ENCODE data around the gene PCDH12.
A peak's percentile ranks its signal among the peaks of the same experiment; 100 is the strongest.

The PCDH12 gene

GRCh38 chr5:141978389-141978788, 20.4 kb upstream of the PCDH12 start:
- H3K4me3 Mint-ChIP-seq = no peak overlapping the region
- H3K27me3 Mint-ChIP-seq = no peaks in the 10 kb centered on the region
- ATAC-seq (ENCODE audit: low read depth) = no peak
- peaks cover 10% of the 10 kb centered on the region for H3K4me1 Mint-ChIP-seq
- no peak for DNase-seq (ENCODE audit: low spot score in 2 of 2)
- no peaks in the 10 kb centered on the region for H3K9me3 Mint-ChIP-seq
- H3K27ac Mint-ChIP-seq = no peak overlapping the region
- H3K36me3 Mint-ChIP-seq = peaks cover 29% of the 10 kb centered on the region

GRCh38 chr5:141976176-141976575, 18.2 kb upstream of the PCDH12 start:
- no peaks in the 10 kb centered on the region for H3K27me3 Mint-ChIP-seq
- no peak for ATAC-seq (ENCODE audit: low read depth)

GRCh38 chr5:141973871-141974595, 16.0 kb upstream of the PCDH12 start:
- no peaks in the 10 kb centered on the region for H3K9me3 Mint-ChIP-seq
- peaks cover 17% of the 10 kb centered on the region for H3K36me3 Mint-ChIP-seq
- DNase-seq (ENCODE audit: low spot score in 2 of 2) (no peak), ATAC-seq (ENCODE audit: low read depth) (no peak)
- H3K4me3 Mint-ChIP-seq = no peak overlapping the region
- H3K27me3 Mint-ChIP-seq = no peaks in the 10 kb centered on the region
- H3K27ac Mint-ChIP-seq = no peak overlapping the region
- peaks cover 24% of the 10 kb centered on the region for H3K4me1 Mint-ChIP-seq

More at GRCh38 chr5:141976176-141976575, 18.2 kb upstream of the PCDH12 start:
- Mint-ChIP-seq H3K4me3 (no peak overlapping the region), H3K36me3 (peaks cover 25% of the 10 kb centered on the region), H3K9me3 (no peaks in the 10 kb centered on the region), H3K4me1 (peaks cover 11% of the 10 kb centered on the region), H3K27ac (no peak overlapping the region)
- DNase-seq (ENCODE audit: low spot score in 2 of 2) = no peak

GRCh38 chr5:141969783-141970771, 12.1 kb upstream of the PCDH12 start:
- peak in 1 of 2 donors; percentile 20 for DNase-seq (ENCODE audit: low spot score in 2 of 2)
- Mint-ChIP-seq H3K4me1 (peaks cover 38% of the 10 kb centered on the region), H3K27me3 (no peaks in the 10 kb centered on the region), H3K27ac (peak overlapping the region; percentile 96), H3K36me3 (peaks cover 9% of the 10 kb centered on the region), H3K9me3 (no peaks in the 10 kb centered on the region), H3K4me3 (peak overlapping the region; percentile 91)
- peak; percentile 32 for ATAC-seq (ENCODE audit: low read depth)

GRCh38 chr5:141968914-141969608, 11.1 kb upstream of the PCDH12 start, which contains the start of gene RNF14:
Gene RNF14 (plus strand): TSS chr5:141969105. CDS start chr5:141973589, 4,484 bp downstream.
- H3K27me3 Mint-ChIP-seq = no peaks in the 10 kb centered on the region
- DNase-seq (ENCODE audit: low spot score in 2 of 2) (peak; percentile 90 to 93), ATAC-seq (ENCODE audit: low read depth) (peak; percentile 93)
- H3K9me3 Mint-ChIP-seq = no peaks in the 10 kb centered on the region
- H3K4me1 Mint-ChIP-seq = peaks cover 35% of the 10 kb centered on the region
- H3K36me3 Mint-ChIP-seq = peaks cover 6% of the 10 kb centered on the region
- H3K4me3 Mint-ChIP-seq = peak within 1 kb of the TSS; percentile 91
- H3K27ac Mint-ChIP-seq = peak within 1 kb of the TSS; percentile 96

GRCh38 chr5:141966963-141967333, 8.9 kb upstream of the PCDH12 start:
- H3K4me3 Mint-ChIP-seq = no peak overlapping the region
- peaks cover 35% of the 10 kb centered on the region for H3K4me1 Mint-ChIP-seq
- H3K9me3 Mint-ChIP-seq = no peaks in the 10 kb centered on the region
- H3K27me3 Mint-ChIP-seq = no peaks in the 10 kb centered on the region
- peak overlapping the region; percentile 45 for H3K27ac Mint-ChIP-seq
- DNase-seq (ENCODE audit: low spot score in 2 of 2) (no peak), ATAC-seq (ENCODE audit: low read depth) (no peak)
- peaks cover 3% of the 10 kb centered on the region for H3K36me3 Mint-ChIP-seq

- no peak for DNase-seq (ENCODE audit: low spot score in 2 of 2)
- Mint-ChIP-seq H3K4me3 (no peak overlapping the region), H3K4me1 (peaks cover 33% of the 10 kb centered on the region), H3K36me3 (peaks cover under 1% of the 10 kb centered on the region), H3K27me3 (no peaks in the 10 kb centered on the region), H3K27ac (peak overlapping the region; percentile 45), H3K9me3 (no peaks in the 10 kb centered on the region)
- ATAC-seq (ENCODE audit: low read depth) = no peak
These were observed 8.4 kb upstream of the PCDH12 start for GRCh38 chr5:141966275-141966962.

GRCh38 chr5:141965071-141965470, 7.1 kb upstream of the PCDH12 start:
- Mint-ChIP-seq H3K4me3 (no peak overlapping the region), H3K27me3 (no peaks in the 10 kb centered on the region), H3K4me1 (peaks cover 33% of the 10 kb centered on the region), H3K9me3 (no peaks in the 10 kb centered on the region), H3K36me3 (no peaks in the 10 kb centered on the region), H3K27ac (no peak overlapping the region)
- ATAC-seq (ENCODE audit: low read depth) = no peak
- no peak for DNase-seq (ENCODE audit: low spot score in 2 of 2)

GRCh38 chr5:141963701-141964100, 5.7 kb upstream of the PCDH12 start:
- no peaks in the 10 kb centered on the region for H3K9me3 Mint-ChIP-seq
- H3K4me3 Mint-ChIP-seq = no peak overlapping the region
- ATAC-seq (ENCODE audit: low read depth) (no peak), DNase-seq (ENCODE audit: low spot score in 2 of 2) (no peak)
- H3K27ac Mint-ChIP-seq = no peak overlapping the region
- H3K4me1 Mint-ChIP-seq = peaks cover 27% of the 10 kb centered on the region
- no peaks in the 10 kb centered on the region for H3K36me3 Mint-ChIP-seq
- no peaks in the 10 kb centered on the region for H3K27me3 Mint-ChIP-seq

GRCh38 chr5:141961466-141961865, 3.5 kb upstream of the PCDH12 start:
- no peak for ATAC-seq (ENCODE audit: low read depth)
- Mint-ChIP-seq H3K27me3 (peaks cover 2% of the 10 kb centered on the region), H3K27ac (no peak overlapping the region), H3K9me3 (no peaks in the 10 kb centered on the region), H3K4me1 (peaks cover 15% of the 10 kb centered on the region), H3K4me3 (no peak overlapping the region), H3K36me3 (no peaks in the 10 kb centered on the region)
- no peak for DNase-seq (ENCODE audit: low spot score in 2 of 2)

GRCh38 chr5:141960449-141961323, 2.7 kb upstream of the PCDH12 start:
- Mint-ChIP-seq H3K27ac (peak overlapping the region; percentile 36), H3K27me3 (peaks cover 2% of the 10 kb centered on the region), H3K4me3 (peak overlapping the region; percentile 38), H3K4me1 (peaks cover 15% of the 10 kb centered on the region), H3K9me3 (no peaks in the 10 kb centered on the region), H3K36me3 (no peaks in the 10 kb centered on the region)
- peak; percentile 91 for DNase-seq (ENCODE audit: low spot score in 2 of 2)
- ATAC-seq (ENCODE audit: low read depth) = peak; percentile 99

GRCh38 chr5:141960018-141960417, 2.0 kb upstream of the PCDH12 start:
- Mint-ChIP-seq H3K4me1 (peaks cover 13% of the 10 kb centered on the region), H3K36me3 (no peaks in the 10 kb centered on the region), H3K4me3 (no peak overlapping the region), H3K27ac (peak overlapping the region; percentile 36), H3K27me3 (peaks cover 2% of the 10 kb centered on the region), H3K9me3 (no peaks in the 10 kb centered on the region)
- no peak for DNase-seq (ENCODE audit: low spot score in 2 of 2)
- ATAC-seq (ENCODE audit: low read depth) = no peak
